ENCODE results near the gene SLC22A17. TPM values are rescaled to one million over a fixed set of nuclear protein-coding genes. Genes with fewer than 3 reads are reported as not detected.

Gene SLC22A17
- total RNA-seq, 6 experiments from 2014 or later: 1.5 to 2.7 (median 2.1) TPM

DNA sequence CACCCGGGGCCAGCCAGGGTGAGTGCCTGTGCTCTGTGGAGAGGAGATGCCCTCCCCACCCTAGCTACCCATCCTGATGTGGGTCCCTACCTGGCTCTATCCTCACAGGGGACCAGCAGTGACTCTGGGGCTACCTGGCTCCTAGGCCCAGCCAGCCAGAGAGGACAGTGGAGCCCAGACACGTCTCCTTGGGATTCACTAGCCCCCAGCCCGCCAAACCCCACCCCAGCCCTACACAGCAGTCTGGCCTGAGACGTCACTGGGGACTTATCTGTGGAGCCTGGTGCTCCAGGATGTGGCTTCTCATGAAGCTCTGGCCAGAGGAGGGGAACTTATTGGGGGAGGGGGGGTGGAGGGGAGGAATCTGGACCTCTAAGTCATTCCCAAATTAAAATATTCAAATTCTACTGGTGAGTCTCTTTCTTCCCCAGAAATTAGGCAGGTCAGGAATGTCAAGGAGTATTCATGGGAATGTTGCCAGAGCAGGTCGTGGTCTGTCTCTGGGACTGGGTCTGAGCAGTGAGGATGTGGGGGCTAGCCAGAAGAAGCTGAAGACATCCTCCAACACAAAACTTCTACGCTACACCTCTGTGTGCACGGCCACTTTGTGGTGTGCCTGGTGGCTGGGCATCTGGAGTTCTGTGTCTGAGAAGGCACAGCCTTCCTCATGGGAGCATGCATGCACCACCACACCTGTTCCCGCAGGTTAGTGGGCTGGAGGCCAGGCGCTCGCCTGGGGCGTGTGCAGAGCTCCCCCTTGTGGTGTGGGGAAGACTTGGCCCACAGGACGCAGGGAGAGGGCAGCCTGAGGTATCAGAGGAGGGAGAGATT lies 26.9 kb upstream of the SLC22A17 start:
- WGBS (ENCODE audit: insufficient coverage, low coverage, low lambda C conversion rate, missing lambda C conversion rate): 21% methylated on average over 10 of the region's 12 CpGs
- Histone ChIP-seq H3K4me3 (no peak overlapping the region), H3K27me3 (no peaks in the 10 kb centered on the region), H3K36me3 (no peaks in the 10 kb centered on the region), H3K27ac (no peak overlapping the region), H3K9me3 (no peaks in the 10 kb centered on the region), H3K4me1 (no peaks in the 10 kb centered on the region)
- peak; percentile 76 to 82 (median 78) for DNase-seq
- TF ChIP-seq, protein P1, sequence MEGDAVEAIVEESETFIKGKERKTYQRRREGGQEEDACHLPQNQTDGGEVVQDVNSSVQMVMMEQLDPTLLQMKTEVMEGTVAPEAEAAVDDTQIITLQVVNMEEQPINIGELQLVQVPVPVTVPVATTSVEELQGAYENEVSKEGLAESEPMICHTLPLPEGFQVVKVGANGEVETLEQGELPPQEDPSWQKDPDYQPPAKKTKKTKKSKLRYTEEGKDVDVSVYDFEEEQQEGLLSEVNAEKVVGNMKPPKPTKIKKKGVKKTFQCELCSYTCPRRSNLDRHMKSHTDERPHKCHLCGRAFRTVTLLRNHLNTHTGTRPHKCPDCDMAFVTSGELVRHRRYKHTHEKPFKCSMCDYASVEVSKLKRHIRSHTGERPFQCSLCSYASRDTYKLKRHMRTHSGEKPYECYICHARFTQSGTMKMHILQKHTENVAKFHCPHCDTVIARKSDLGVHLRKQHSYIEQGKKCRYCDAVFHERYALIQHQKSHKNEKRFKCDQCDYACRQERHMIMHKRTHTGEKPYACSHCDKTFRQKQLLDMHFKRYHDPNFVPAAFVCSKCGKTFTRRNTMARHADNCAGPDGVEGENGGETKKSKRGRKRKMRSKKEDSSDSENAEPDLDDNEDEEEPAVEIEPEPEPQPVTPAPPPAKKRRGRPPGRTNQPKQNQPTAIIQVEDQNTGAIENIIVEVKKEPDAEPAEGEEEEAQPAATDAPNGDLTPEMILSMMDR (IDR thresholded peaks at IDR 0.05): peak; percentile 90 to 95 (median 94)
- TF ChIP-seq POLR2A (IDR thresholded peaks at IDR 0.05): no peak
- ATAC-seq: peak; percentile 90 to 98 (median 96)
- intact Hi-C loops (cut with DNase I): loop anchor here (5.0 to 10.0 kb wide), 5 partner anchors 47 to 255 kb away; no protein-coding TSS in a partner anchor

GRCh38 chr14:23378612-23379220 lies 26.0 kb upstream of the SLC22A17 start:
- Histone ChIP-seq H3K4me3 (no peak overlapping the region), H3K4me1 (no peaks in the 10 kb centered on the region), H3K36me3 (no peaks in the 10 kb centered on the region), H3K27me3 (no peaks in the 10 kb centered on the region), H3K27ac (no peak overlapping the region), H3K9me3 (no peaks in the 10 kb centered on the region)
- TF ChIP-seq, protein P1 (IDR thresholded peaks at IDR 0.05): no peak
- TF ChIP-seq POLR2A (IDR thresholded peaks at IDR 0.05): no peak
- 59% methylated on average over 5 of the region's 11 CpGs for WGBS (ENCODE audit: insufficient coverage, low coverage, low lambda C conversion rate, missing lambda C conversion rate)
- no peak for DNase-seq
- intact Hi-C loops (cut with DNase I): loop anchor here (5.0 to 10.0 kb wide), 4 partner anchors 46 to 114 kb away; no protein-coding TSS in a partner anchor
- no peak for ATAC-seq

DNA sequence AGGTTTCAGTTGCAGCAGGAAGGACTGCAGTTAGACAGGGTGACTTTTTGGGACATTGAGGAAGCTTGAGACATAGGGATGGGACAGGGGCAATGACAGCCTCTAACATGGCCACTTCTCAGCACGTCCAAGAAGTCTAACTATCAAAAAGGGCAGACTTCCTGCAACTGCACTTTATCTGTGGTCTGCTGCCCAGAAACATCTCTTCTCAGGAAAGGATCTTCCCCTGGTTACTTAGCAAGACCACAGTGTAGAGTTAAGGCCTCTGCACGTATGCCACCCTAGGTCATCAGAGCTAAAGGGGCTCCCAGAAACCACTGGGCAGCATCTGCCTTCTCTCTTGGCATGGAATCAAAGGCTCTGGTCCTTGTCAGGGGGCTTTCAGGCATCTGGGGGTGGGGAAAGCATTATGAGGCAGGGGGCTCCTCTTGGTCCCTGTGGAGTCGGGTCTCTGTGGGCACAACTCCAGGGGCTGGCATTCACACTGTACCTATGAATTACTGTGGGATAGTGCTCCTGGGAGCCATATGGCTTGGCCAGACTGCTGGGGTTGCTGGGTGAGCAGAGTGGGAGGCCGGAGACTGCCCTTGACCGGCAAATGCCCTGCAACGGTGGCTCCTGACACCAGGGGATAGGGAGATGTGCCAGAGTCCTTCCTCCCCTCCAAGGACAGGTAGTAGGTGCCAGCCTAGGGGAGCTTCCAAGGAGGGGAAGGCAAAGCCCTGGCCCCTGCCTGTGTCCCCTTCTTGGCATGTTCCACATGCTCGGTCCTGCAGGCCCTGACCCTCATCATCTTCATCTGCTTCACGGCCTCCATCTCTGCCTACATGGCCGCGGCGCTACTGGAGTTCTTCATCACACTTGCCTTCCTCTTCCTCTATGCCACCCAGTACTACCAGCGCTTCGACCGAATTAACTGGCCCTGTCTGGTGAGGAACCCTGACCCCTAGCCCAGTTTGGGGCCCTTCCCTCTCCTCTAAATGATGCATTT lies 25.2 kb upstream of the SLC22A17 start:
- H3K9me3 ChIP-seq: no peaks in the 10 kb centered on the region
- no peak overlapping the region for H3K4me3 ChIP-seq
- H3K27me3 ChIP-seq: no peaks in the 10 kb centered on the region
- H3K4me1 ChIP-seq: no peaks in the 10 kb centered on the region
- WGBS (ENCODE audit: insufficient coverage, low coverage, low lambda C conversion rate, missing lambda C conversion rate): 83% methylated on average over 7 of the region's 14 CpGs
- no peak for ATAC-seq
- DNase-seq: peak in 1 of 3 donors; percentile 40
- no peak overlapping the region for H3K27ac ChIP-seq
- intact Hi-C loops (cut with DNase I): loop anchor here (5.0 to 10.0 kb wide), 4 partner anchors 46 to 113 kb away; no protein-coding TSS in a partner anchor
- no peak for TF ChIP-seq POLR2A (IDR thresholded peaks at IDR 0.05)
- TF ChIP-seq, protein P1 (IDR thresholded peaks at IDR 0.05): no peak
- H3K36me3 ChIP-seq: no peaks in the 10 kb centered on the region

DNA sequence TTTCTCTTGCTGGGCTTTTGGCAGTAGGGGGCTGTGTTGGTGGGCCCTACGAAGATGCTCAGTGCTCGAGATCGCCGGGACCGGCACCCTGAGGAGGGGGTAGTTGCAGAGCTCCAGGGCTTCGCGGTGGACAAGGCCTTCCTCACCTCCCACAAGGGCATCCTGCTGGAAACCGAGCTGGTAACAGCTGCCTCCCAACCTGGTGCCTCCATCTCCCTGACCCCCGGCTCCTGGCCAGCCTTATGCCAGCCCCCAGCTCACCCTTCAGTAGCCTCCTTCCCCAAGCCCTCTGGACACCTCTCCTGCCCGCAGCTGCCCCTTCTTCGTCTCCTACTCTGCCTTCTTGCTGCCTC lies 24.5 kb upstream of the SLC22A17 start:
- Histone ChIP-seq H3K4me1 (no peaks in the 10 kb centered on the region), H3K27ac (no peak overlapping the region), H3K4me3 (no peak overlapping the region), H3K27me3 (no peaks in the 10 kb centered on the region), H3K36me3 (no peaks in the 10 kb centered on the region), H3K9me3 (no peaks in the 10 kb centered on the region)
- WGBS (ENCODE audit: insufficient coverage, low coverage, low lambda C conversion rate, missing lambda C conversion rate): 73% methylated on average over 2 of the region's 11 CpGs
- ATAC-seq (no peak), DNase-seq (peak in 1 of 3 donors; percentile 27)
- TF ChIP-seq, protein P1 (IDR thresholded peaks at IDR 0.05): no peak
- TF ChIP-seq POLR2A (IDR thresholded peaks at IDR 0.05): no peak
- intact Hi-C loops (cut with DNase I): loop anchor here (5.0 to 10.0 kb wide), 4 partner anchors 45 to 112 kb away; no protein-coding TSS in a partner anchor

All from right lobe of liver (tissue), 6 donors.